ENCODE measurements around the gene CCDC7. TPM values are rescaled to one million over a fixed set of nuclear protein-coding genes. Genes with fewer than 3 reads are reported as not detected.

The CCDC7 gene
- total and polyA plus RNA-seq, 10 of the 15 experiments (the other 5 are each of a cell fraction or from before 2014, with no cell fraction given): 1.8 to 5.6 (median 3.4) TPM

- no peak overlapping the region for H3K9ac ChIP-seq (ENCODE audit: control insufficient read depth, insufficient read depth, low read length)
- H4K20me1 ChIP-seq (ENCODE audit: control insufficient read depth, insufficient read depth): no peaks in the 10 kb centered on the region
- CTCF ChIA-PET: no interaction called here
- H3K4me3 ChIP-seq: no peak overlapping the region
- WGBS (ENCODE audit: insufficient coverage, insufficient replicate concordance, low lambda C conversion rate, missing lambda C conversion rate): 100% methylated on average over 1 of the region's 1 CpG
- BruUV-seq (replicated peaks): no TSS peak
- peaks cover 1% of the 10 kb centered on the region; the same call in 1 of the 3 replicates for H3K9me3 ChIP-seq (replicated peaks; ENCODE audit: control insufficient read depth, insufficient read depth, low read length)
- no peak for DNase-seq (ENCODE audit: low read depth, low spot score)
- no peaks in the 10 kb centered on the region for H3K4me1 ChIP-seq (ENCODE audit: control insufficient read depth, insufficient read depth, low read length)
- POLR2A ChIA-PET: no interaction called here
- in situ Hi-C loops (cut with MboI) (no loop called here), intact Hi-C loops (cut with micrococcal nuclease; ENCODE audit: unreplicated experiment) (no loop called here)
- TF ChIP-seq SMC3 (IDR thresholded peaks at IDR 0.05; ENCODE audit: borderline replicate concordance, low read length): no peak
- TF ChIP-seq HDAC6 (IDR thresholded peaks at IDR 0.05; ENCODE audit: unreplicated experiment): no peak
- no peak for TF ChIP-seq SREBF2 (IDR thresholded peaks at IDR 0.05; ENCODE audit: low read length)
- TF ChIP-seq FOXM1 (IDR thresholded peaks at IDR 0.05; ENCODE audit: low read depth, low read length): no peak
- TF ChIP-seq ZBED1 (IDR thresholded peaks at IDR 0.05; ENCODE audit: borderline replicate concordance): no peak
- TF ChIP-seq TCF12 (IDR thresholded peaks at IDR 0.05; ENCODE audit: low read depth, low read length): no peak
- TF ChIP-seq TARDBP (IDR thresholded peaks at IDR 0.05; ENCODE audit: borderline replicate concordance): no peak
- no peak for TF ChIP-seq USF1 (IDR thresholded peaks at IDR 0.05; ENCODE audit: borderline replicate concordance, extremely low read length, insufficient read depth, low read depth, low read length)
- H3K36me3 ChIP-seq (ENCODE audit: control insufficient read depth in 2 of 2, insufficient read depth in 2 of 2, low read length in 1 of 2): no peaks in the 10 kb centered on the region; a peak in 1 of 4 replicates
- H3K79me2 ChIP-seq (ENCODE audit: control insufficient read depth, insufficient read depth, low read length): no peaks in the 10 kb centered on the region
- no peak overlapping the region for H3K27ac ChIP-seq (ENCODE audit: control insufficient read depth, insufficient read depth)
- ATAC-seq: no peak
- H3K27me3 ChIP-seq (replicated peaks in 1 of 2; ENCODE audit: control insufficient read depth in 2 of 2, insufficient read depth in 2 of 2, low read length in 1 of 2): no peaks in the 10 kb centered on the region
- no peak overlapping the region for H2AFZ ChIP-seq (ENCODE audit: control insufficient read depth, low read depth, low read length)
- no peak overlapping the region for H3K4me2 ChIP-seq (ENCODE audit: control insufficient read depth, insufficient read depth)
- no peak for FAIRE-seq
- SMC1A ChIA-PET (ENCODE audit: uncharacterized antibody, unreplicated experiment): no interaction called here
- RAD21 ChIA-PET (ENCODE audit: unreplicated experiment): no interaction called here
Observed at GRCh38 chr10:32477499-32477898, 31.6 kb downstream of the CCDC7 start.

DNA sequence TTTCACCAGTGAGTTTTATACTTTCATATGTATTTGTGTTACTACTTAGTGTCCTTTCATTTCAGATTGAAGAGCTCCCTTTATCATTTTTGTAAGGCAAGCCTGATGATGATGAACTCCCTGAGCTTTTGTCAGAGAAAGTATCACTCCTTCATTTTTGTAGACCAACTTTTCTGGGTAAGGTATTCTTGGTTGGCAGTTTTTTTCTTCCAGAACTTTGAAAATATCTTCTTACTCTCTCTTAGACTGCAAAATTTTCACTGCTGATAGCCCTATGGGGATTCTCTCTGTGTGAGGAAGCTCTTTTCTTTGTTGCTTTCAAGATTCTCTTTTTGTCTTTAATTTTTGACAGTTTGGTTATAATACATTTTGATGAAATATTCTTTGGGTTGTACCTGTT is 35.7 kb downstream of the CCDC7 start:
- intact Hi-C loops (cut with micrococcal nuclease; ENCODE audit: unreplicated experiment): no loop called here
- Histone ChIP-seq H3K79me2 (ENCODE audit: control insufficient read depth, insufficient read depth, low read length) (no peaks in the 10 kb centered on the region), H3K4me2 (ENCODE audit: control insufficient read depth, insufficient read depth) (no peak overlapping the region), H3K4me1 (ENCODE audit: control insufficient read depth, insufficient read depth, low read length) (no peaks in the 10 kb centered on the region), H3K27me3 (replicated peaks in 1 of 2; ENCODE audit: control insufficient read depth in 2 of 2, insufficient read depth in 2 of 2, low read length in 1 of 2) (no peaks in the 10 kb centered on the region), H3K4me3 (no peak overlapping the region), H3K9ac (ENCODE audit: control insufficient read depth, insufficient read depth, low read length) (no peak overlapping the region), H3K9me3 (replicated peaks; ENCODE audit: control insufficient read depth, insufficient read depth, low read length) (peaks cover 1% of the 10 kb centered on the region; the same call in 1 of the 3 replicates), H3K27ac (ENCODE audit: control insufficient read depth, insufficient read depth) (no peak overlapping the region), H2AFZ (ENCODE audit: control insufficient read depth, low read depth, low read length) (no peak overlapping the region), H3K36me3 (ENCODE audit: control insufficient read depth in 2 of 2, insufficient read depth in 2 of 2, low read length in 1 of 2) (no peaks in the 10 kb centered on the region; a peak in 1 of 4 replicates), H4K20me1 (ENCODE audit: control insufficient read depth, insufficient read depth) (no peaks in the 10 kb centered on the region)
- CTCF ChIA-PET: no interaction called here
- POLR2A ChIA-PET: no interaction called here
- no peak for FAIRE-seq
- no peak for ATAC-seq
- no TSS peak for BruUV-seq (replicated peaks)
- DNase-seq (ENCODE audit: low read depth, low spot score): no peak
- RAD21 ChIA-PET (ENCODE audit: unreplicated experiment): no interaction called here
- SMC1A ChIA-PET (ENCODE audit: uncharacterized antibody, unreplicated experiment): no interaction called here
- in situ Hi-C loops (cut with MboI): no loop called here
- no peak for TF ChIP-seq SMC3 (IDR thresholded peaks at IDR 0.05; ENCODE audit: borderline replicate concordance, low read length)
- TF ChIP-seq HCFC1 (IDR thresholded peaks at IDR 0.05; ENCODE audit: low read length): no peak
- TF ChIP-seq NFYB (IDR thresholded peaks at IDR 0.05; ENCODE audit: insufficient read depth, low read depth, low read length): no peak
- TF ChIP-seq SKIL (IDR thresholded peaks at IDR 0.05; ENCODE audit: low read depth, poor library complexity, severe bottlenecking): no peak
- TF ChIP-seq, protein P1, sequence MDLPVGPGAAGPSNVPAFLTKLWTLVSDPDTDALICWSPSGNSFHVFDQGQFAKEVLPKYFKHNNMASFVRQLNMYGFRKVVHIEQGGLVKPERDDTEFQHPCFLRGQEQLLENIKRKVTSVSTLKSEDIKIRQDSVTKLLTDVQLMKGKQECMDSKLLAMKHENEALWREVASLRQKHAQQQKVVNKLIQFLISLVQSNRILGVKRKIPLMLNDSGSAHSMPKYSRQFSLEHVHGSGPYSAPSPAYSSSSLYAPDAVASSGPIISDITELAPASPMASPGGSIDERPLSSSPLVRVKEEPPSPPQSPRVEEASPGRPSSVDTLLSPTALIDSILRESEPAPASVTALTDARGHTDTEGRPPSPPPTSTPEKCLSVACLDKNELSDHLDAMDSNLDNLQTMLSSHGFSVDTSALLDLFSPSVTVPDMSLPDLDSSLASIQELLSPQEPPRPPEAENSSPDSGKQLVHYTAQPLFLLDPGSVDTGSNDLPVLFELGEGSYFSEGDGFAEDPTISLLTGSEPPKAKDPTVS (IDR thresholded peaks at IDR 0.05; ENCODE audit: low read depth, low read length): no peak
- no peak for TF ChIP-seq ATF3 (IDR thresholded peaks at IDR 0.05; ENCODE audit: borderline replicate concordance, extremely low read depth, low read depth, low read length)
